Osteocyte (in vitro differentiated cells): ENCODE measurements around the gene ARMH2. TPM values are rescaled to one million over a fixed set of nuclear protein-coding genes. Genes with fewer than 3 reads are reported as not detected.
A peak's percentile ranks its signal among the peaks of the same experiment; 100 is the strongest.

ENCODE experiments used
- DNase-seq: peaks from one replicate; pipeline ENCODE4 v3.0.0; 2021; ENCODE audit warnings: mixed read lengths; ENCODE audit not compliant: unreplicated experiment; ENCODE audit errors: extremely low spot score
- H3K27ac Mint-ChIP-seq: one replicate; pipeline ENCODE4 v1.8.0; 2021; ENCODE audit warnings: mild to moderate bottlenecking, mixed read lengths; ENCODE audit not compliant: unreplicated experiment
- H3K27me3 Mint-ChIP-seq: one replicate; pipeline ENCODE4 v1.8.0; 2021; ENCODE audit warnings: mixed read lengths; ENCODE audit not compliant: unreplicated experiment
- H3K36me3 Mint-ChIP-seq: one replicate; pipeline ENCODE4 v1.8.0; 2021; ENCODE audit warnings: mixed read lengths; ENCODE audit not compliant: unreplicated experiment
- H3K4me1 Mint-ChIP-seq: one replicate; pipeline ENCODE4 v1.8.0; 2021; ENCODE audit warnings: mixed read lengths; ENCODE audit not compliant: unreplicated experiment
- H3K4me3 Mint-ChIP-seq: one replicate; pipeline ENCODE4 v1.8.0; 2021; ENCODE audit warnings: mild to moderate bottlenecking, moderate library complexity, mixed read lengths; ENCODE audit not compliant: unreplicated experiment
- H3K9me3 Mint-ChIP-seq: one replicate; pipeline ENCODE4 v1.8.0; 2021; ENCODE audit warnings: mixed read lengths; ENCODE audit not compliant: unreplicated experiment
- CTCF ChIP-seq: fragments of 200-600 bp; sonication (generic); IDR thresholded peaks from 2 replicates; pipeline ENCODE4 v1.5.0; 2021; ENCODE audit warnings: antibody characterized with exemption, mild to moderate bottlenecking, moderate library complexity
- total RNA-seq: library from RNA; stranded (reverse); gene quantifications from 2 replicates; pipeline ENCODE4 v1.2.1, GENCODE V29; 2021

The ARMH2 gene
- total RNA-seq, 1 donor from 2014 or later: not detected

GRCh38 chr6:24827162-24827561, 28.4 kb upstream of the ARMH2 start:
- H3K36me3 Mint-ChIP-seq: peaks cover 2% of the 10 kb centered on the region
- no peaks in the 10 kb centered on the region for H3K9me3 Mint-ChIP-seq
- no peak overlapping the region for H3K27ac Mint-ChIP-seq
- H3K4me1 Mint-ChIP-seq: peaks cover 37% of the 10 kb centered on the region
- DNase-seq: no peak
- TF ChIP-seq CTCF: peak; percentile 19
- H3K27me3 Mint-ChIP-seq: no peaks in the 10 kb centered on the region
- no peak overlapping the region for H3K4me3 Mint-ChIP-seq

GRCh38 chr6:24825130-24825630, 26.5 kb upstream of the ARMH2 start:
- H3K9me3 Mint-ChIP-seq: no peaks in the 10 kb centered on the region
- no peak for DNase-seq
- peaks cover 2% of the 10 kb centered on the region for H3K36me3 Mint-ChIP-seq
- no peak overlapping the region for H3K4me3 Mint-ChIP-seq
- peaks cover 18% of the 10 kb centered on the region for H3K4me1 Mint-ChIP-seq
- TF ChIP-seq CTCF: no peak
- H3K27ac Mint-ChIP-seq: no peak overlapping the region
- H3K27me3 Mint-ChIP-seq: no peaks in the 10 kb centered on the region

GRCh38 chr6:24824142-24824938, 25.6 kb upstream of the ARMH2 start:
- Mint-ChIP-seq H3K4me3 (no peak overlapping the region), H3K4me1 (peaks cover 11% of the 10 kb centered on the region), H3K36me3 (peaks cover 2% of the 10 kb centered on the region), H3K27ac (peak overlapping the region; percentile 74), H3K9me3 (no peaks in the 10 kb centered on the region), H3K27me3 (no peaks in the 10 kb centered on the region)
- no peak for TF ChIP-seq CTCF
- DNase-seq: no peak

- Mint-ChIP-seq H3K9me3 (no peaks in the 10 kb centered on the region), H3K4me1 (peaks cover 11% of the 10 kb centered on the region), H3K27ac (no peak overlapping the region), H3K27me3 (no peaks in the 10 kb centered on the region), H3K36me3 (peaks cover 2% of the 10 kb centered on the region), H3K4me3 (no peak overlapping the region)
- no peak for TF ChIP-seq CTCF
- no peak for DNase-seq
Measured at GRCh38 chr6:24823185-24823584, 24.5 kb upstream of the ARMH2 start.

- Mint-ChIP-seq H3K4me1 (peaks cover 11% of the 10 kb centered on the region), H3K4me3 (no peak overlapping the region), H3K36me3 (peaks cover 2% of the 10 kb centered on the region), H3K9me3 (no peaks in the 10 kb centered on the region), H3K27ac (no peak overlapping the region), H3K27me3 (no peaks in the 10 kb centered on the region)
- no peak for DNase-seq
- no peak for TF ChIP-seq CTCF
Measured at GRCh38 chr6:24822696-24823095, 24.0 kb upstream of the ARMH2 start.
